ENCODE data around the gene SFTPB.
"Not testable (repeated sequence)": the region's sequence is repeated elsewhere in the genome, so short reads cannot be mapped to it uniquely, and the experiment has no call there.

Gene SFTPB

GRCh38 chr2:85668009-85668856, at the start of gene SFTPB:
Gene SFTPB, minus strand, starts transcription at chr2:85668199. Its CDS starts 16 bp downstream, at chr2:85668183.
- Histone ChIP-seq H3K27me3 (no peaks in the 10 kb centered on the region), H3K27ac (no peak within 1 kb of the TSS), H3K9me3 (no peaks in the 10 kb centered on the region), H3K4me3 (no peak within 1 kb of the TSS), H3K4me1 (peaks cover 0 to 1% (median under 1%) of the 10 kb centered on the region in 4 donors), H3K36me3 (no peaks in the 10 kb centered on the region)
- TF ChIP-seq CTCF (IDR thresholded peaks at IDR 0.05): no peak
- intact Hi-C loops (cut with DNase I; ENCODE audit: low total_unique reads): loop anchor here (2.0 kb wide), 1 partner anchor 17 kb away; no protein-coding TSS in a partner anchor
- DNase-seq: no peak

- H3K27me3 ChIP-seq: no peaks in the 10 kb centered on the region
- no peak for TF ChIP-seq CTCF (IDR thresholded peaks at IDR 0.05)
- peaks cover 0 to 21% (median 10%) of the 10 kb centered on the region in 4 donors for H3K4me1 ChIP-seq
- no peaks in the 10 kb centered on the region for H3K36me3 ChIP-seq
- H3K4me3 ChIP-seq: no peak overlapping the region
- DNase-seq: peak in 1 of 2 donors; percentile 15
- H3K27ac ChIP-seq: no peak overlapping the region
- intact Hi-C loops (cut with DNase I; ENCODE audit: low total_unique reads): no loop called here
- no peaks in the 10 kb centered on the region for H3K9me3 ChIP-seq
Measured at GRCh38 chr2:85717308-85718008, 49.5 kb upstream of the SFTPB start.

- intact Hi-C loops (cut with DNase I; ENCODE audit: low total_unique reads): no loop called here
- H3K9me3 ChIP-seq: no peaks in the 10 kb centered on the region
- H3K27ac ChIP-seq: no peak overlapping the region
- peak in 1 of 2 donors; percentile 55 for DNase-seq
- no peaks in the 10 kb centered on the region for H3K36me3 ChIP-seq
- H3K4me1 ChIP-seq: peaks cover 0 to 18% (median 10%) of the 10 kb centered on the region in 4 donors
- H3K4me3 ChIP-seq: no peak overlapping the region
- H3K27me3 ChIP-seq: no peaks in the 10 kb centered on the region
- TF ChIP-seq CTCF (IDR thresholded peaks at IDR 0.05): no peak
Measured at GRCh38 chr2:85716346-85716914, 48.4 kb upstream of the SFTPB start.

- Histone ChIP-seq H3K4me1 (peaks cover 0 to 25% (median 10%) of the 10 kb centered on the region in 4 donors), H3K9me3 (no peaks in the 10 kb centered on the region), H3K27me3 (no peaks in the 10 kb centered on the region), H3K4me3 (no peak overlapping the region), H3K27ac (no peak overlapping the region), H3K36me3 (no peaks in the 10 kb centered on the region)
- intact Hi-C loops (cut with DNase I; ENCODE audit: low total_unique reads): no loop called here
- TF ChIP-seq CTCF (IDR thresholded peaks at IDR 0.05): no peak
- no peak for DNase-seq
Measured at GRCh38 chr2:85714841-85715240, 46.8 kb upstream of the SFTPB start.

GRCh38 chr2:85714421-85714820, 46.4 kb upstream of the SFTPB start:
- intact Hi-C loops (cut with DNase I; ENCODE audit: low total_unique reads); H3K4me3 ChIP-seq; H3K36me3 ChIP-seq; H3K27me3 ChIP-seq; H3K27ac ChIP-seq; H3K9me3 ChIP-seq: not testable (repeated sequence)
- peak in 1 of 2 donors; percentile 49 for DNase-seq
- peaks cover 0 to 30% (median 10%) of the 10 kb centered on the region in 4 donors for H3K4me1 ChIP-seq
